WTC11 (cell line): ENCODE measurements around the gene TMTC3. TPM values are rescaled to one million over a fixed set of nuclear protein-coding genes. Genes with fewer than 3 reads are reported as not detected.

ENCODE experiments used
- ATAC-seq: fragments of 200-7000 bp; cut with Tn5 transposase; 2 replicates; pipeline ENCODE4 v1.10.0; 2021; ENCODE audit warnings: mild to moderate bottlenecking, moderate library complexity
- CTCF ChIA-PET: fragments of 300-600 bp; sonication (Branson Sonifier 250); formaldehyde crosslinking; loops from one replicate; lab custom pipeline; 2021; ENCODE audit warnings: antibody characterized with exemption; lab: Charles Lee
- POLR2A ChIA-PET: fragments of 350-600 bp; sonication (Branson Sonifier 250); formaldehyde crosslinking; loops from one replicate; lab custom pipeline; 2021; ENCODE audit warnings: antibody characterized with exemption; lab: Charles Lee
- DNase-seq: peaks from one replicate; pipeline ENCODE4 v3.0.0; 2021; ENCODE audit warnings: low spot score
- H3K27ac Mint-ChIP-seq: 2 replicates; pipeline ENCODE4 v1.8.0; 2021; ENCODE audit warnings: mixed read lengths
- H3K27me3 Mint-ChIP-seq: 2 replicates; pipeline ENCODE4 v1.8.0; 2021; ENCODE audit warnings: low read depth, mild to moderate bottlenecking, moderate library complexity, mixed read lengths
- H3K36me3 Mint-ChIP-seq: 2 replicates; pipeline ENCODE4 v1.8.0; 2021; ENCODE audit warnings: mixed read lengths
- H3K4me1 Mint-ChIP-seq: 2 replicates; pipeline ENCODE4 v1.8.0; 2022; ENCODE audit warnings: mixed read lengths
- H3K4me3 Mint-ChIP-seq: 2 replicates; pipeline ENCODE4 v1.8.0; 2021; ENCODE audit warnings: mild to moderate bottlenecking, moderate library complexity, mixed read lengths
- H3K9me3 Mint-ChIP-seq: 2 replicates; pipeline ENCODE4 v1.8.0; 2021; ENCODE audit warnings: mixed read lengths
- CREB1 ChIP-seq: sonication (generic); formaldehyde crosslinking; IDR thresholded peaks from 2 replicates; pipeline ENCODE4 v1.8.0; 2023; ENCODE audit warnings: mild to moderate bottlenecking, missing genetic modification reagents
- ESRRA ChIP-seq: sonication (generic); formaldehyde crosslinking; IDR thresholded peaks from 2 replicates; pipeline ENCODE4 v1.8.1; 2022; ENCODE audit warnings: mild to moderate bottlenecking, missing genetic modification reagents, borderline replicate concordance
- GRHL2 ChIP-seq: fragments of 250-450 bp; sonication (Bioruptor Pico); IDR thresholded peaks from 2 replicates; pipeline ENCODE4 v1.8.0; 2022; ENCODE audit warnings: mild to moderate bottlenecking, moderate library complexity; ENCODE audit not compliant: insufficient replicate concordance, severe bottlenecking
- NFYB ChIP-seq: sonication (generic); formaldehyde crosslinking; conservative IDR thresholded peaks from 2 replicates; pipeline ENCODE4 v1.8.0; 2022; ENCODE audit warnings: low read depth, missing genetic modification reagents
- NR2C2 ChIP-seq: sonication (generic); formaldehyde crosslinking; IDR thresholded peaks from 2 replicates; pipeline ENCODE4 v1.8.0; 2022; ENCODE audit warnings: mild to moderate bottlenecking, missing genetic modification reagents
- RELA ChIP-seq: sonication (generic); formaldehyde crosslinking; IDR thresholded peaks from 2 replicates; pipeline ENCODE4 v1.8.1; 2022; ENCODE audit warnings: missing genetic modification reagents, mild to moderate bottlenecking, borderline replicate concordance
- ZNF416 ChIP-seq: fragments of 250-450 bp; sonication (Bioruptor Pico); IDR thresholded peaks from 2 replicates; pipeline ENCODE4 v1.9.0; 2021; ENCODE audit warnings: mild to moderate bottlenecking, inconsistent platforms
- total RNA-seq: library from RNA; stranded (reverse); gene quantifications from 3 replicates; pipeline ENCODE4 v1.2.3, GENCODE V29; 2021
- TF ChIP-seq, protein P1 (sequence below): fragments of 250-450 bp; sonication (Bioruptor Pico); IDR thresholded peaks from 2 replicates; pipeline ENCODE4 v1.8.0; 2021; ENCODE audit warnings: mild to moderate bottlenecking
- TF ChIP-seq, protein P2 (sequence below): sonication (generic); formaldehyde crosslinking; IDR thresholded peaks from 2 replicates; pipeline ENCODE4 v1.8.1; 2022; ENCODE audit warnings: mild to moderate bottlenecking, moderate library complexity, missing genetic modification reagents
- TF ChIP-seq, protein P3 (sequence below): sonication (generic); formaldehyde crosslinking; IDR thresholded peaks from 2 replicates; pipeline ENCODE4 v1.8.1; 2022; ENCODE audit warnings: low read depth, missing genetic modification reagents, borderline replicate concordance
- TF ChIP-seq, protein P4 (sequence below): fragments of 250-450 bp; sonication (Bioruptor Pico); IDR thresholded peaks from 2 replicates; pipeline ENCODE4 v1.9.0; 2021; ENCODE audit warnings: moderate library complexity, mild to moderate bottlenecking, inconsistent platforms, borderline replicate concordance
- TF ChIP-seq, protein P5 (sequence below): sonication (generic); formaldehyde crosslinking; IDR thresholded peaks from 2 replicates; pipeline ENCODE4 v1.8.0; 2022; ENCODE audit warnings: mild to moderate bottlenecking, missing genetic modification reagents
- TF ChIP-seq, protein P6 (sequence below): sonication (generic); formaldehyde crosslinking; IDR thresholded peaks from 2 replicates; pipeline ENCODE4 v1.8.1; 2022; ENCODE audit warnings: mild to moderate bottlenecking, missing genetic modification reagents, moderate library complexity, borderline replicate concordance

TMTC3 gene
- total RNA-seq, 1 experiment from 2014 or later = 38.8 TPM

DNA sequence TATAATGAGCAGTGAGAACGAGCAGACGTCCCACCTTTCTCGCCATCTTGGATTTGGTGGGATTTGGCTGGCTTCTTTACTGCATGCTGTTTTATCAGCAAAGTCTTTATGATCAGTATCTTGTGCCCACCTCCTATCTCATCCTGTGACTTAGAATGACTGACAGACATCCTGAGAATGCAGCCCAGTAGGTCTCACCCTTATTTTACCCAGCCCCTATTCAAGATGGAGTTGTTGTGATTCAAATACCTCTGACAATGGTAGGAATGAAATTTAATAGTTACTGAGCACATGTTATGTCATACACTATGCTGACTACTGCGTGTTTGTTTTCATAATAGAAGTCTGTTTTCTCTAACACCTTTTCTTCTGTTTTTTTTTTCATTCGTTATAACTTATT lies 1.9 kb downstream of the TMTC3 start (continued):
- TF ChIP-seq, protein P1, sequence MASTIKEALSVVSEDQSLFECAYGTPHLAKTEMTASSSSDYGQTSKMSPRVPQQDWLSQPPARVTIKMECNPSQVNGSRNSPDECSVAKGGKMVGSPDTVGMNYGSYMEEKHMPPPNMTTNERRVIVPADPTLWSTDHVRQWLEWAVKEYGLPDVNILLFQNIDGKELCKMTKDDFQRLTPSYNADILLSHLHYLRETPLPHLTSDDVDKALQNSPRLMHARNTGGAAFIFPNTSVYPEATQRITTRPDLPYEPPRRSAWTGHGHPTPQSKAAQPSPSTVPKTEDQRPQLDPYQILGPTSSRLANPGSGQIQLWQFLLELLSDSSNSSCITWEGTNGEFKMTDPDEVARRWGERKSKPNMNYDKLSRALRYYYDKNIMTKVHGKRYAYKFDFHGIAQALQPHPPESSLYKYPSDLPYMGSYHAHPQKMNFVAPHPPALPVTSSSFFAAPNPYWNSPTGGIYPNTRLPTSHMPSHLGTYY (CRISPR knock-in tag) = no peak
- TF ChIP-seq, protein P2, sequence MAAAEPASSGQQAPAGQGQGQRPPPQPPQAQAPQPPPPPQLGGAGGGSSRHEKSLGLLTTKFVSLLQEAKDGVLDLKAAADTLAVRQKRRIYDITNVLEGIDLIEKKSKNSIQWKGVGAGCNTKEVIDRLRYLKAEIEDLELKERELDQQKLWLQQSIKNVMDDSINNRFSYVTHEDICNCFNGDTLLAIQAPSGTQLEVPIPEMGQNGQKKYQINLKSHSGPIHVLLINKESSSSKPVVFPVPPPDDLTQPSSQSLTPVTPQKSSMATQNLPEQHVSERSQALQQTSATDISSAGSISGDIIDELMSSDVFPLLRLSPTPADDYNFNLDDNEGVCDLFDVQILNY = no peak
- TF ChIP-seq, protein P3, sequence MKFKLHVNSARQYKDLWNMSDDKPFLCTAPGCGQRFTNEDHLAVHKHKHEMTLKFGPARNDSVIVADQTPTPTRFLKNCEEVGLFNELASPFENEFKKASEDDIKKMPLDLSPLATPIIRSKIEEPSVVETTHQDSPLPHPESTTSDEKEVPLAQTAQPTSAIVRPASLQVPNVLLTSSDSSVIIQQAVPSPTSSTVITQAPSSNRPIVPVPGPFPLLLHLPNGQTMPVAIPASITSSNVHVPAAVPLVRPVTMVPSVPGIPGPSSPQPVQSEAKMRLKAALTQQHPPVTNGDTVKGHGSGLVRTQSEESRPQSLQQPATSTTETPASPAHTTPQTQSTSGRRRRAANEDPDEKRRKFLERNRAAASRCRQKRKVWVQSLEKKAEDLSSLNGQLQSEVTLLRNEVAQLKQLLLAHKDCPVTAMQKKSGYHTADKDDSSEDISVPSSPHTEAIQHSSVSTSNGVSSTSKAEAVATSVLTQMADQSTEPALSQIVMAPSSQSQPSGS (CRISPR knock-in tag) = no peak

DNA sequence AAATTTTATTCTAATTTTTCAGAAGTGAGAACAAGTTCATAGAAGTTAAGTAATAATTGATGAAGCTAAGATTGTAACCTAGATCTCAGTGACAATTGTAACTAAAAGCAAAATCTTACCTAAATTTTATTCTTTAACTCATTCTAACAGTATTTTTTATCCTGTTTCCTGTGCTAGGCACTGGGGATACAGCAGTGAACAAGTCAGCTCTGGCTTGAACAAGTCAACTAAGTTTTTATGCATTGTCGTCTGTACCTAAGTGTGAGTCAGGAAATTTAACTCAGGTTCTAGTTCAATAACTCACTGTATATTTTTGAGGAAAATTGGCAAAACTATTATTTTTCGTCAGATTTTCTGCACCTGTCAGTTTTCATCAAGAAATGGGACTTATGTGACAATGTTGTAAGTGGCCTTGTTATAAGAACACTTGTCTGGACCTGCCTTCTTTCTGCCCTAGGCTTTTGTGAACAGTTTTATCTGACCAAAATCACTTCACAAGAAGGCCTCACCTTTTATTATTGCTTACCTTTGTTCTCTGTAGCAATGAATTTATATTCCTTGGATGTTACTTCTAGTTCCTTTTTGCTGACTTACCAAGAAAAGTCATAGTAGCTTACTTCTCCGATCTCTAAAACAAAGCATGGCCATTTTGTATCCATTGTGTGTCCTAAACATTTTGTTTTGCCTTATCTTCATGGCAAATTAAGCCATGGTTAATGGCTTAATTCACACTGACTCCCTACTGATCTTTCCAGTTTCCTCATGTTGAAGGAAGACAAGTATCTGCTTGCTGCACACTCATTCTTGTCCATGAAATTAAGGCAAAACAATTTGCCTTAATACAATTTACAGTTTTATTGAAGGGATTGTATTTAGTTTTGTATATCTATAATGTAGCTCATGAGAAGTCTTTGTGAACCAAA lies 2.7 kb downstream of the TMTC3 start:
- POLR2A ChIA-PET = no interaction called here
- peak overlapping the region; percentile 92 for H3K4me3 Mint-ChIP-seq
- CTCF ChIA-PET = no interaction called here
- no peaks in the 10 kb centered on the region; the same call in 1 of the 2 replicates for H3K27me3 Mint-ChIP-seq
- TF ChIP-seq, protein P4, sequence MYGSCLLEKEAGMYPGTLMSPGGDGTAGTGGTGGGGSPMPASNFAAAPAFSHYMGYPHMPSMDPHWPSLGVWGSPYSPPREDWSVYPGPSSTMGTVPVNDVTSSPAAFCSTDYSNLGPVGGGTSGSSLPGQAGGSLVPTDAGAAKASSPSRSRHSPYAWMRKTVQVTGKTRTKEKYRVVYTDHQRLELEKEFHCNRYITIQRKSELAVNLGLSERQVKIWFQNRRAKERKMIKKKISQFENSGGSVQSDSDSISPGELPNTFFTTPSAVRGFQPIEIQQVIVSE = no peak
- TF ChIP-seq, protein P5, sequence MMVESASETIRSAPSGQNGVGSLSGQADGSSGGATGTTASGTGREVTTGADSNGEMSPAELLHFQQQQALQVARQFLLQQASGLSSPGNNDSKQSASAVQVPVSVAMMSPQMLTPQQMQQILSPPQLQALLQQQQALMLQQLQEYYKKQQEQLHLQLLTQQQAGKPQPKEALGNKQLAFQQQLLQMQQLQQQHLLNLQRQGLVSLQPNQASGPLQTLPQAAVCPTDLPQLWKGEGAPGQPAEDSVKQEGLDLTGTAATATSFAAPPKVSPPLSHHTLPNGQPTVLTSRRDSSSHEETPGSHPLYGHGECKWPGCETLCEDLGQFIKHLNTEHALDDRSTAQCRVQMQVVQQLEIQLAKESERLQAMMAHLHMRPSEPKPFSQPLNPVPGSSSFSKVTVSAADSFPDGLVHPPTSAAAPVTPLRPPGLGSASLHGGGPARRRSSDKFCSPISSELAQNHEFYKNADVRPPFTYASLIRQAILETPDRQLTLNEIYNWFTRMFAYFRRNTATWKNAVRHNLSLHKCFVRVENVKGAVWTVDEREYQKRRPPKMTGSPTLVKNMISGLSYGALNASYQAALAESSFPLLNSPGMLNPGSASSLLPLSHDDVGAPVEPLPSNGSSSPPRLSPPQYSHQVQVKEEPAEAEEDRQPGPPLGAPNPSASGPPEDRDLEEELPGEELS (CRISPR knock-in tag) = no peak
- TF ChIP-seq NR2C2 (CRISPR knock-in tag) = no peak
- no peak for TF ChIP-seq GRHL2 (CRISPR knock-in tag)
- no peak for TF ChIP-seq ESRRA (CRISPR knock-in tag)
- no peak for TF ChIP-seq RELA (CRISPR knock-in tag)
- TF ChIP-seq ZNF416 (CRISPR knock-in tag) = no peak
- no peak for TF ChIP-seq NFYB (CRISPR knock-in tag)
- TF ChIP-seq CREB1 (CRISPR knock-in tag) = no peak
- TF ChIP-seq, protein P2 = no peak
- TF ChIP-seq, protein P6, sequence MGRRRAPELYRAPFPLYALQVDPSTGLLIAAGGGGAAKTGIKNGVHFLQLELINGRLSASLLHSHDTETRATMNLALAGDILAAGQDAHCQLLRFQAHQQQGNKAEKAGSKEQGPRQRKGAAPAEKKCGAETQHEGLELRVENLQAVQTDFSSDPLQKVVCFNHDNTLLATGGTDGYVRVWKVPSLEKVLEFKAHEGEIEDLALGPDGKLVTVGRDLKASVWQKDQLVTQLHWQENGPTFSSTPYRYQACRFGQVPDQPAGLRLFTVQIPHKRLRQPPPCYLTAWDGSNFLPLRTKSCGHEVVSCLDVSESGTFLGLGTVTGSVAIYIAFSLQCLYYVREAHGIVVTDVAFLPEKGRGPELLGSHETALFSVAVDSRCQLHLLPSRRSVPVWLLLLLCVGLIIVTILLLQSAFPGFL (CRISPR knock-in tag) = no peak
- H3K9me3 Mint-ChIP-seq = no peaks in the 10 kb centered on the region
- DNase-seq (no peak), ATAC-seq (no peak)
- peaks cover 41% of the 10 kb centered on the region for H3K4me1 Mint-ChIP-seq
- no peaks in the 10 kb centered on the region for H3K36me3 Mint-ChIP-seq
- peak overlapping the region; percentile 94 for H3K27ac Mint-ChIP-seq
